Coronary artery (tissue), 2 donors: ENCODE data around the gene GOLGA6L10.
"Not testable (repeated sequence)": the region's sequence is repeated elsewhere in the genome, so short reads cannot be mapped to it uniquely, and the experiment has no call there.

Experiments used
- DNase-seq: peaks from one replicate; pipeline ENCODE4 v3.0.0-alpha.2; 2017; ENCODE audit warnings: low spot score
- H3K27ac ChIP-seq, 2 donors: fragments of 200-600 bp; sonication (generic); one replicate each; pipeline ENCODE4 v1.5.1; 2016 to 2019
- H3K4me3 ChIP-seq: fragments of 200-600 bp; sonication (generic); 2 replicates; pipeline ENCODE4 v1.5.1; 2016; ENCODE audit warnings: mild to moderate bottlenecking, moderate library complexity
- CTCF ChIP-seq: fragments of 200-600 bp; sonication (generic); IDR thresholded peaks from one replicate; pipeline ENCODE4 v1.5.1; 2019; ENCODE audit warnings: antibody characterized with exemption

Gene GOLGA6L10

GRCh38 chr15:82317091-82317489 is 32.2 kb downstream of the GOLGA6L10 start:
- no peak overlapping the region for H3K4me3 ChIP-seq
- no peak for DNase-seq

GRCh38 chr15:82316247-82317090 is 32.8 kb downstream of the GOLGA6L10 start:
- H3K27ac ChIP-seq, DNase-seq, H3K4me3 ChIP-seq: not testable (repeated sequence)

More at GRCh38 chr15:82317091-82317489, 32.2 kb downstream of the GOLGA6L10 start:
- no peak overlapping the region for H3K27ac ChIP-seq
- no peak for TF ChIP-seq CTCF

- DNase-seq, result no peak
- TF ChIP-seq CTCF, result no peak
These were observed 33.6 kb downstream of the GOLGA6L10 start for GRCh38 chr15:82315519-82316246.

GRCh38 chr15:82314769-82315518 is 34.3 kb downstream of the GOLGA6L10 start:
- peak; percentile 70 for DNase-seq
- Histone ChIP-seq H3K27ac (no peak overlapping the region), H3K4me3 (no peak overlapping the region)
- TF ChIP-seq CTCF, result no peak

More at GRCh38 chr15:82315519-82316246, 33.6 kb downstream of the GOLGA6L10 start:
- Histone ChIP-seq H3K27ac (no peak overlapping the region), H3K4me3 (no peak overlapping the region)

- DNase-seq, result peak; percentile 50
- not testable (repeated sequence) for H3K4me3 ChIP-seq, H3K27ac ChIP-seq
These were observed 35.1 kb downstream of the GOLGA6L10 start for GRCh38 chr15:82313951-82314768.

- Histone ChIP-seq H3K4me3 (no peak overlapping the region), H3K27ac (no peak overlapping the region)
- no peak for TF ChIP-seq CTCF
- peak; percentile 54 for DNase-seq
These were observed 35.8 kb downstream of the GOLGA6L10 start for GRCh38 chr15:82313446-82313845.

GRCh38 chr15:82312586-82313349 is 36.5 kb downstream of the GOLGA6L10 start:
- no peak for TF ChIP-seq CTCF
- Histone ChIP-seq H3K4me3 (no peak overlapping the region), H3K27ac (no peak overlapping the region)
- peak; percentile 55 for DNase-seq

GRCh38 chr15:82311321-82311720 is 38.0 kb downstream of the GOLGA6L10 start:
- peak; percentile 8 for DNase-seq
- not testable (repeated sequence) for H3K4me3 ChIP-seq, H3K27ac ChIP-seq
